HUDEP-2 (cell line): ENCODE results near the gene PRR14L.
A peak's percentile ranks its signal among the peaks of the same experiment; 100 is the strongest.
"Not testable (repeated sequence)": the region's sequence is repeated elsewhere in the genome, so short reads cannot be mapped to it uniquely, and the experiment has no call there.

ENCODE experiments used
- DNase-seq, 76 experiments: peaks; one replicate each; lab custom pipeline; 2025; ENCODE audit not compliant: unreplicated experiment in 76 of 76; lab: John Stamatoyannopoulos, UW

Gene PRR14L

GRCh38 chr22:31742115-31742514, 7.8 kb downstream of the PRR14L start:
- no peak for DNase-seq

DNA sequence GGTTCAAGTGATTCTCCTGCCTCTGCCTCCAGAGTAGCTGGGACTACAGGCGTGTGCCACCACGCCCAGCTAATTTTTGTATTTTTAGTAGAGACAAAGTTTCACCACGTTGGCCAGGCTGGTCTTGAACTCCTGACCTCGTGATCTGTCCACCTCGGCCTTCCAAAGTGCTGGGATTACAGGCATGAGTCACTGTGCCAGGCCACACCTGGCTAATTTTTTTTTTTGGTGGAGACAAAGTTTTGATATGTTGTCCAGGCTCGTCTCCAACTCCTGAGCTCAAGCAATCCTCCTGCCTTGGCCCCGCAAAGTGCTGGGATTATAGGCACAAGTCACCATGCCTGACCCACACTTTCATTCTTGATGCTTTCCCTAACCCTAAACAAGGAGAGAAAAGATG, 9.6 kb downstream of the PRR14L start:
- not testable (repeated sequence) for DNase-seq

DNA sequence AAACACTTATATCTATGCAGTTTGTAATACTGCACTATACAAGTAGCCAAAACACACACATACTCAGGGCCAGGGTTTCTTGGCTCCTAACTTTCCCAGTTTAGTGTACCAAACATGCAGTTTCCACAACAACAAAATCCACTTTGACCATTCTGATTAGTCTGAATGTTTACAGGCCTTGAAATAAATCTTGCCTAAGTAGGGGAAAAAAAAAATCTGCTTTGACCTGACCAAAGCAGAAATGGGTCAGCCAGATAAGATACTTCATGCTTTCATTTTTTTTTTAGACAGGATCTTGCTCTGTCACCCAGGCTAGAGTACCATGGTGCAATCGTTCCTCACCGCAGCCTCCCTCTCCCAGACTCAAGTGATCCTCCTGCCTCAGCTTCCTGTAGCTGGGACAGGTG, 10.1 kb downstream of the PRR14L start:
- no peak for DNase-seq

GRCh38 chr22:31738566-31738965, 11.4 kb downstream of the PRR14L start:
- DNase-seq = no peak

DNA sequence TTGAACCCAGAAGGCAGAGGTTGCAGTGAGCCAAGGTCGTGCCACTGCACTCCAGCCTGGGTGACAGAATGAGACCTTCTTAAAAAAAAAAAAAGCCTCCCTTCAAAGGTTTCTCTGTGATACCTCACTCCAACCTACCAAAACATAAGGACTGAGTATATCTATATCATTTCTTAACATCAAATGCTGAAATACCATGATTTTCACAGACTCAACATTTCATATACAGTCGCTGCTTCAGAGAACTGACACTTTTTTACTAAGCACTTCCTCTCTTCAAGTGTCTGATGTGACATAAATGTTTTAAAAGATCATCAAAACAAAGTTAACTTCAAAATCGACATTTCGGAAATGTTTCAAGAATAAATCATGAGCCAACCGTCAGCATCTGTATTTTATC, 12.0 kb downstream of the PRR14L start:
- no peak for DNase-seq

DNA sequence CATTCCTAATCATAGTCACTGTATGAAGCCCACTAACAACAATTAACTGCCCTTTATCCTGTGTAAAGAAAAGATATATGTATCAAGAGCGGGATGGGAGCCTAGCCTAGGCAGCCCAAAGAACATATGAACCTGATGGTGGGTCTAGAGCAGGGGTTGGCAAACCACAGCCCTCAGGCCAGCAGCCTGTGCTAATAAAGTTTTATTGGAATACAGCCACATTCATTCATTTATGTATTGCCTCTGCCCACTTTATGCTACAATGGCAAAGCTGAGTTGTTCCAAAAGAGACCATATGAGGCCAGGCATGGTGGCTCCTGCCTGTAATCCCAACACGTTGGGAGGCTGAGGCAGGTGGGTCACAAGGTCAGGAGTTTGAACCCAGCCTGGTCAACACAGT, 13.5 kb downstream of the PRR14L start:
- no peak for DNase-seq

DNA sequence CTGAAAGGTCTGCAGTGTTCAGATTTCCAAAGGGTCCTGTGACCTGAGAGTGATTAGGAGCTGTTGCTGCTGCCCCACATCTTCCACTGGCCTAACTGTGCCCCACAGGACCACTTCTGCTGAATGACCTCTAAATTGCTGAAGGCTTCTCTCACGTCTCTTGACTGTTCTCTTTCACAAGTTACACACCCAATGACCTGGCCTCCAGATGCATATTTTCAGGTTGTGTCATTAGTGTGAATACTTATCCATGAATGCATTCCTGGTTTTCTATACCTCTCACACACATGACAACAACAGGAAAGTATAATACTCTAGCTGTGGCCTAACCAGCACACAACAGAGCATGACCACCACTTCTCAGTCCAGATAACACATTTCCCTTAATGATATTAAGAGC, 15.4 kb downstream of the PRR14L start:
- no peak for DNase-seq

DNA sequence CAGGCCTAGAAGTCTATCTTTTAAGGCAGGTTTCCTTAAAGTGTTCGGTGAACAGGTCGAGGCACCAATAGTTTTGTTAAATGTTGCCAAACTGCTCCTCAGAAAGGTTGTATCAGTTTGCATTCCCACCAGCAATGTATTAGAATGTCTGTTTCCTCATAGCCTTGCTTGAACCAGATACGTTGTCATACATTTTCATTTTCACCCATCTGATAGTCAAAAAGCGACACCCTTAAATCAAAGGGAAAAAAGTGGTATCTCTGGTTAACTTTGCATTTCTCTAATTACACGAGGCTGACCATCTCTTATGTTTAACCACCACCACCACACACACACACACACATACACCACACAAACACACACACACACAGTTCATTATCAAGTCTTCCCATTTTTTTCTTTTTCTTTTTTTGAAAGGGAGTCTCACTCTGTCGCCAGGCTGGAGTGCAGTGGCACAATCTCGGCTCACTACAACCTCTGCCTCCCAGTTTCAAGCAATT, 16.3 kb downstream of the PRR14L start:
- no peak for DNase-seq

DNA sequence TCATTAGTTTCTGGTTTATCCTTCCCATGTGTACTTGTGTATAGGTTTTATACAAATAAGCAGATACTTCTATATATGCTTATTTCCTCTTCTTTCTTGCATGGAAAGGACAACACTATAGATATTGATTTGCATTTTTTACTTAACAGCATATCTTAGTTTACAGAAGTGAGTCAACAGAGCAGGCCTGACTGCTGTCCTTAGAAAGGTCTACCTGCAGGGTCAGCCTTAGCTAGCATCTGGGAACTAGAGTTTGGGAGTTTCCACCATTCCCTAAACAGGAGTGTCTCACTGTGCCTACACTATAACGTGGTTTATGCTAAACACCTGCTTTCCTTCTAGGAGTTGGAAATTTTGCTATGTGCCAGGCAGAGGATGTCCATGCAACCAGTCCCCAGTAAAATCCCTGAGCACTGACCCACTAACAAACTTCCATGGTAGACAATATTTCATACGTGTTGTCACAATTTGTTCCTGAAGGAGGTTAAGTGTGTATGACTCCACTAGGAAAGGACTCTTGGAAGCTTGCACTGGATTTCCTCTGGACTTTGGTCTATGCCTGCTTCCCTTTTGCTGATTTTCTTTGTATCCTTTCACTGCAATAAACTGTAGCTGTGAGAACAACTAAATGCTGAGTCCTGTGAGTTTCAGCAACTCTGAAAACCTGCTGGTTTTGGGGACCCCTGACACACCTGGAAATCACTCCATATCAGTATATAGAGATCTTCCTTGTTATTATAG, 17.7 kb downstream of the PRR14L start:
- DNase-seq = no peak

GRCh38 chr22:31730344-31730711, 19.6 kb downstream of the PRR14L start:
- DNase-seq = peak in 1 of 76 experiments; percentile 9

DNA sequence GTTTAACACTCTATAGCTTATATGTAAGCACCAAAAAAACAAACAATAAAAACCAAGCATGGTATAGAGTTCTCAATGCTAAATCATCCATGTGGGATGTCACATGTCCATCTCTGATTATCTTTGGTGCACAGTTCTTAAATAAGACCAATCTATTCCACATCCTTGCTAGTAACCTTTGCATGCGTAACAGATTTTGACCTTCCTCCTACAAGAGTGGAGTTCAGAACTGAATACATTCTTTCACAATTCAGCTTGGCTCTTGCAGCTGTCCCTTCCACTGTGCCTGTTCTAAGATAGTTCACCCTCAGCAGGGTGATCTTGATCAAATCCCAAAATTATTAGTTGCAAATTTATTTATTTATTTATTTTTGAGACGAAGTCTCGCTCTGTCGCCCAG, 21.1 kb downstream of the PRR14L start:
- no peak for DNase-seq

DNA sequence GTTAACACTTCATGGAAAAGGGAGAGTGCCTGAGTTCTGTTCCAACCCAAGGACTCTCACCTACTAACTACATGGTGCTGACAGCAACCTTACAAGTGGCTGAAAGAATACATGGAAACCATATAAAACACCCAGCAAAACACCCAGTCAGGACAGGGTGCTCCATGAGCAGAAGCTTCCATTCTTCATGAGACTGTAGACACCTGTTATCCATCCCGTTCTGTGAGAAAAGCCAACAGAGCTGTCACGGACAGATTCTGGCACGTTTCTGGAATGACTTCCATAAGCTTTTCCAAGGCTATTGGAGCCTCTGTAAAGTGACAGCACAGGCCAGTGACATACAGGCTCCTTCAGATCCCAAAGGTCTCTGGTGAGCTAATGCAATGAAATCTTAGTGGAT, 23.2 kb downstream of the PRR14L start:
- no peak for DNase-seq

DNA sequence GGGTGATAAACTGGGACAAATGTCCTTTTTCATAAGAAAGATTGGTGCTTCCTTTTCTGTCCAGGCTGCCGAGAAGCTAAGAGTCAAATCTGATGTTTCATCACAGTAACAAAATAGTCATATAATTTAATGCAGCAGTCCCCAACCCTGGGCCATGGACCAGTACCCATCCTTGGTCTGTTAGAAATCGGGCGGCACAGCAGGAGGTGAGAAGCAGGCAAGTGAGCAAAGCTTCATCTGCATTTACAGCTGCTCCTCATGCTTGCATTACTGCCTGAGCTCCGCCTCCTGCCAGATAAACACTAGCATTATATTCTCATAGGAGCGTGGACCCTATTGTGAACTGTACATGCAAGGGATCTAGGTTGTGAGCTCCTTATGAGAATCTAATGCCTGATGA, 26.2 kb downstream of the PRR14L start:
- no peak for DNase-seq

DNA sequence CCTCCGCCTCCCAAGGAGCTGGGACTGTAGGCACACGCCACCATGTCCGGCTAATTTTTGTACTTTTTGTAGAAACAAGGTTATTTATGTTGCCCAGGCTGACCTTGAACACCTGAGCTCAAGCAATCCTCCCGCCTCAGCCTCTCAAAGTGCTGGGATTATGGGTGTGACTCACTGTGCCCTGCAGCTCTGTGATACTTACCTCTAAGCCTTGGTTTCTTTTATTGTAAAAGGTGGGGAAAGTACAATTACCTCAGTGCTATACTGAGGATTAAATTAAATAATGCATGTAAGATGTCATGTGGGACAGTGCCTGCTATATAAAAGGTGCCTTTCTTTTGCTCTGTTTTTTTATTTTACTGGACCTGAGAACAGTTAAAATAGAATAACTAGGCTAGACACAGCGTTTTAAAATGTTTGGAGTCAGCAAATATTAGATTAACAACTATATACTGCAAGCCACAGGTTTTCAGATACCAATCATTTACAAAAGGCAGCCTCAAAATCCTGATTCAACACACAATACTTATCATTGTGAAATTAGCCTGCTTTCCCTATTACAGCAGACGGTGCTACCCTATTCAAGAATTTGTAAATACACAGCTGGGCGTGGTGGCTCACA, 30.0 kb downstream of the PRR14L start:
- DNase-seq = no peak

DNA sequence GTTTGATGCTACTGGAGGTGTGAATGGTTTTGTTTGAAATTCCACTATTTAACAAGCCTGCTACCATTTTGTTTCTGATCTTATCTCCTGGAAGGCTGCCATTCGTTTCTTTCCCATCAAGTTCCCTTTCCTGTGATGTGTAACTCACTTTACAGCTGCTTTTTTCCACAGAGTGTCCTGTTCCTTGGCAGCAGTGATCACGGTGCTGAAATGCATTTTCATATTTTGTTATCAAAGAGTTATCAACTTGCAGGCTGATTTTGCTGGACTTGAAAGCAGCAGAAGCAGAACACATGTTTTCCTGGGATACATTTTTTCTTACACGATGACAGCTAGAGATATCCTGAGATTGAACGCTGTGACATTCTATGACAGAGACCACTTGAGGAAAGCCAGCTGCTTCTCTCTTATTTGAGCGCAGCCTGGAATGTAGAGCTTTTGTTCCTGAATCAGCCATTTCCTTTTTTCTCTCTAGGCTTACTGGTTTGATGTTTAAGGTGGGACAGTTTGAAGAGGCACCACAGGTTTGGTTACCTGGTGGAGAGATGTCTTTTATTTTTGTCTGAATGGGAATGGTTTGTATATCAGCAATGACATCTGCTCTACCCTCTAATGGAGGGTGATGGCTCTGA, 34.7 kb downstream of the PRR14L start:
- DNase-seq = no peak

DNA sequence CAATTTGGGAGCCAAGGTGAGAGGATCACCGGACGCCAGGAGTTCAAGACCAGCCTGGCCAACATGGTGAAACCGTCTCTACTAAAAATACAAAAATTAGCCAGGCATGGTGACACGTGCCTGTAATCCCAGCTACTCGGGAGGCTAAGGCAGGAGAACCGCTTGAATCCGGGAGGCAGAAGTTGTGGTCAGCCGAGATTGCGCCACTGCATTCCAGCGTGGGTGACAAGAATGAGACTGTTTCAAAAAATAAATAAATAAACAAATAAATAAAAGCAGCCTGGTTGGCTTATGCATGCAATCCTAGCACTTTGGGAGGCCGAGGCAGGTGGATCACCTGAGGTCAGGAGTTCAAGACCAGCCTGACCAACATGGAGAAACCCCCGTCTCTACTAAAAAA, 38.7 kb downstream of the PRR14L start:
- not testable (repeated sequence) for DNase-seq

DNA sequence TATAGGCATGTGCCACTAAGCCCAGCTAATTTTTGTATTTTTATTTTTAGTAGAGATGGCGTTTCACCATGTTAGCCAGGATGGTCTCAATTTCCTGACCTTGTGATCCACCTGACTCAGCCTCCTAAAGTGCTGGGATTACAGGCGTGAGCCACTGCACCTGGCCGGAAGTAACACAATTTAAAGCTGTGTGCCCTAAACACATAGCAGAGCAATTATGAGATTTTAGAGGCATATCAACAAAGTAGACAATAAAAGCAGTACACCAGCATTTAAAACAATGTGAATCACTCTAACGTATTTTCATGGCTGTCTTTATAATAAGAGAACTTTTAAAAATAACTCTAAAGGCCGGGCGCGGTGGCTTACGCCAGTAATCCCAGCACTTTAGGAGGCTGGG, 42.4 kb downstream of the PRR14L start:
- no peak for DNase-seq

- DNase-seq = no peak
These were observed 54.5 kb downstream of the PRR14L start for GRCh38 chr22:31695423-31695822.

DNA sequence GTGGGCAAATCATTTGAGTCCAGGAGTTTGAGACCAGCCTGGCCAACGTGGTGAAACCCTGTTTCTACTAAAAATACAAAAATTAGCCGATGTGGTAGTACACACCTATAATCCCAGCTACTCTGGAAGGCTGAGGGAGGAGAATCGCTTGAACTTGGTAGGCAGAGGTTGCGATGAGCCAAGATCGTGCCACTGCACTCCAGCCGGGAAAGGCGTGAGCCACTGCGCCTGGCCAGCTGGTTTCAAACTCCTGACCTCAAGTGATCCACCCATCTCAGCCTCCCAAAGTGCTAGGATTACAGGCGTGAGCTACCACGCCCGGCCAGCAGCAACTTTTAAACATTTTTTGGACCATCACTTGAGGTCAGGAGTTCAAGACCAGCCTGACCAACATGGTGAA, 55.9 kb downstream of the PRR14L start:
- not testable (repeated sequence) for DNase-seq

- no peak for DNase-seq
These were observed 57.6 kb downstream of the PRR14L start for GRCh38 chr22:31692186-31692886.

- DNase-seq = no peak
These were observed 58.5 kb downstream of the PRR14L start for GRCh38 chr22:31691408-31691807.
